ENCODE data around the gene CCSAP. TPM values are rescaled to one million over a fixed set of nuclear protein-coding genes. Genes with fewer than 3 reads are reported as not detected.

The CCSAP gene
- total and polyA plus RNA-seq, 2 of the 13 experiments (the other 11 are each of a cell fraction or from before 2014, with no cell fraction given), result 3.7 to 9.0 TPM

DNA sequence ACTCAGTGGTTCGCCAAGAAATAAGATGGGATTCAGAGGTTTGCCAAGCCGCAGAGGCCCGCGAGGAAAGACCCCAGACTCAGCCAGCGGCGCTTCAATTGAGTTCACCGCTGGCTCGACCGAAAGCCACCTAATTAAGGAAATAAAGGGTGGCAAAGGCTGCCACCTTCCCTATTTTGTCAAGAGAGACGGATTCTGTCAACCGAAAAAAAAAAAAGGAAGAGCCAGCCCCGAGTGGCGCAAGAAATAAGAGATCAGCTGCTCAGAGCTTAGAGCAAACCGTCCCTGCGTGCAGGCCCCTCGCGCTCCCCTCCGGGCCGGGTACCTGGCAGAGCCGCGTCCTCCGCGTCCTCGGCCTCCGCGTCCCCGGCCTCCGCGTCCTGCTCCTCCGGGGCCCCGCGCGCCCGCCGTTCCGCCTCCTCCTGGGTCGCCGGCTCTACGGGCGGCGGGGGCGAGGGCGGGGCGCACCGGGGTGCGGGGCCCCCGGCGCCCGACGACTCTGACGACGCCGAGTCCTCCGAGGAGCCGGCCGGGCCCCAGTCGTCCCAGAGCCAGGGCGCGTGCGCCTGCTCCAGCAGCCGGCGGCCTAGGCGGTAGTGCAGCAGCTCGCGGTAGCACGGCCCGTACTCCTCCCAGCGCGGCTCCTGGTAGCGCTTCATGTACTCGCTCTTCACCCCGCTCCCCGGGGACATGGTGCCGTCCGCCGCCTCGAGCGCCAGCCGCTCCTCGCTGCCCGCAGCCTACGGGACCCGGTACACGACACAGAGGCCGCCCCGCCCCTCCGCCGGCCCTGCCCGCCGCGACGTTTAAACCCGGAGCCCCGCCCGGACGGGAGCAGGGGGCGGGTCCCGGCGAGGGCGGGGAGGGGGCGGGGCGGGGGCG lies 832 bp downstream of the CCSAP start (continued):
- TF ChIP-seq NONO (IDR thresholded peaks at IDR 0.05), result no peak
- TF ChIP-seq NONO (CRISPR knock-in tag; conservative IDR thresholded peaks at IDR 0.05), result peak; percentile 69
- 0 out of 2 replicates have a peak, but pooled peaks have one; percentile 23 for TF ChIP-seq MTF2 (CRISPR knock-in tag; IDR thresholded peaks at IDR 0.05; ENCODE audit: borderline replicate concordance)
- peak; percentile 83; the same call in 1 of the 2 replicates for TF ChIP-seq ZNF772 (CRISPR knock-in tag; IDR thresholded peaks at IDR 0.05)
- no peak for TF ChIP-seq ZNF383 (CRISPR knock-in tag; IDR thresholded peaks at IDR 0.05; ENCODE audit: borderline replicate concordance)
- TF ChIP-seq ZNF264 (CRISPR knock-in tag; IDR thresholded peaks at IDR 0.05), result no peak
- TF ChIP-seq ZNF205 (CRISPR knock-in tag; IDR thresholded peaks at IDR 0.05), result peak; percentile 31; the same call in 1 of the 2 replicates
- TF ChIP-seq, protein P1, sequence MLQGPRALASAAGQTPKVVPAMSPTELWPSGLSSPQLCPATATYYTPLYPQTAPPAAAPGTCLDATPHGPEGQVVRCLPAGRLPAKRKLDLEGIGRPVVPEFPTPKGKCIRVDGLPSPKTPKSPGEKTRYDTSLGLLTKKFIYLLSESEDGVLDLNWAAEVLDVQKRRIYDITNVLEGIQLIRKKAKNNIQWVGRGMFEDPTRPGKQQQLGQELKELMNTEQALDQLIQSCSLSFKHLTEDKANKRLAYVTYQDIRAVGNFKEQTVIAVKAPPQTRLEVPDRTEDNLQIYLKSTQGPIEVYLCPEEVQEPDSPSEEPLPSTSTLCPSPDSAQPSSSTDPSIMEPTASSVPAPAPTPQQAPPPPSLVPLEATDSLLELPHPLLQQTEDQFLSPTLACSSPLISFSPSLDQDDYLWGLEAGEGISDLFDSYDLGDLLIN (CRISPR knock-in tag; IDR thresholded peaks at IDR 0.05; ENCODE audit: borderline replicate concordance), result peak; percentile 18; the same call in 1 of the 2 replicates
- TF ChIP-seq ZNF691 (CRISPR knock-in tag; IDR thresholded peaks at IDR 0.05; ENCODE audit: borderline replicate concordance, low read depth), result 0 out of 2 replicates have a peak, but pooled peaks have one; percentile 43
- TF ChIP-seq KAT8 (CRISPR knock-in tag; IDR thresholded peaks at IDR 0.05), result peak; percentile 43; the same call in 1 of the 2 replicates
- 0 out of 2 replicates have a peak, but pooled peaks have one; percentile 32 for TF ChIP-seq ZNF572 (CRISPR knock-in tag; IDR thresholded peaks at IDR 0.05)
- TF ChIP-seq, protein P2, sequence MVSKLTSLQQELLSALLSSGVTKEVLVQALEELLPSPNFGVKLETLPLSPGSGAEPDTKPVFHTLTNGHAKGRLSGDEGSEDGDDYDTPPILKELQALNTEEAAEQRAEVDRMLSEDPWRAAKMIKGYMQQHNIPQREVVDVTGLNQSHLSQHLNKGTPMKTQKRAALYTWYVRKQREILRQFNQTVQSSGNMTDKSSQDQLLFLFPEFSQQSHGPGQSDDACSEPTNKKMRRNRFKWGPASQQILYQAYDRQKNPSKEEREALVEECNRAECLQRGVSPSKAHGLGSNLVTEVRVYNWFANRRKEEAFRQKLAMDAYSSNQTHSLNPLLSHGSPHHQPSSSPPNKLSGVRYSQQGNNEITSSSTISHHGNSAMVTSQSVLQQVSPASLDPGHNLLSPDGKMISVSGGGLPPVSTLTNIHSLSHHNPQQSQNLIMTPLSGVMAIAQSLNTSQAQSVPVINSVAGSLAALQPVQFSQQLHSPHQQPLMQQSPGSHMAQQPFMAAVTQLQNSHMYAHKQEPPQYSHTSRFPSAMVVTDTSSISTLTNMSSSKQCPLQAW (CRISPR knock-in tag; IDR thresholded peaks at IDR 0.05), result peak; percentile 66; the same call in 1 of the 2 replicates
- TF ChIP-seq ZNF777 (CRISPR knock-in tag; IDR thresholded peaks at IDR 0.05), result peak; percentile 85
- peak; percentile 44; the same call in 1 of the 2 replicates for TF ChIP-seq KLF6 (CRISPR knock-in tag; IDR thresholded peaks at IDR 0.05)
- TF ChIP-seq YEATS4 (CRISPR knock-in tag; IDR thresholded peaks at IDR 0.05; ENCODE audit: borderline replicate concordance), result 0 out of 2 replicates have a peak, but pooled peaks have one; percentile 35
- peak; percentile 83 for TF ChIP-seq PHF8 (CRISPR knock-in tag; IDR thresholded peaks at IDR 0.05)
- no peak for TF ChIP-seq SIX1 (CRISPR knock-in tag; IDR thresholded peaks at IDR 0.05; ENCODE audit: borderline replicate concordance)
- no peak for TF ChIP-seq ZNF879 (CRISPR knock-in tag; IDR thresholded peaks at IDR 0.05)
- TF ChIP-seq, protein P3, sequence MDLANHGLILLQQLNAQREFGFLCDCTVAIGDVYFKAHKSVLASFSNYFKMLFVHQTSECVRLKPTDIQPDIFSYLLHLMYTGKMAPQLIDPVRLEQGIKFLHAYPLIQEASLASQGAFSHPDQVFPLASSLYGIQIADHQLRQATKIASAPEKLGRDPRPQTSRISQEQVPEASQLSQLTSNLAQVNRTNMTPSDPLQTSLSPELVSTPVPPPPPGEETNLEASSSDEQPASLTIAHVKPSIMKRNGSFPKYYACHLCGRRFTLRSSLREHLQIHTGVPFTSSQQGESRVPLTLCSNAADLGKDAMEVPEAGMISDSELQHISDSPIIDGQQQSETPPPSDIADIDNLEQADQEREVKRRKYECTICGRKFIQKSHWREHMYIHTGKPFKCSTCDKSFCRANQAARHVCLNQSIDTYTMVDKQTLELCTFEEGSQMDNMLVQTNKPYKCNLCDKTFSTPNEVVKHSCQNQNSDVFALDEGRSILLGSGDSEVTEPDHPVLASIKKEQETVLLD (CRISPR knock-in tag; IDR thresholded peaks at IDR 0.05; ENCODE audit: low read depth), result peak; percentile 89
- TF ChIP-seq CCAR2 (optimal IDR thresholded peaks at IDR 0.05; ENCODE audit: low read depth, low read length), result no peak
- TF ChIP-seq HDAC2 (CRISPR knock-in tag; IDR thresholded peaks at IDR 0.05), result peak; percentile 39; the same call in 1 of the 2 replicates
- 0 out of 2 replicates have a peak, but pooled peaks have one; percentile 12 for TF ChIP-seq MAZ (IDR thresholded peaks at IDR 0.05; ENCODE audit: borderline replicate concordance, low read depth, low read length)
- peak; percentile 78 for TF ChIP-seq MAZ (CRISPR knock-in tag; IDR thresholded peaks at IDR 0.05; ENCODE audit: low read depth)
